ENCODE results near the gene PNKP. TPM values are rescaled to one million over a fixed set of nuclear protein-coding genes. Genes with fewer than 3 reads are reported as not detected.

The PNKP gene
- total RNA-seq, 4 donors from 2014 or later = 33.3 to 42.3 (median 36.3) TPM

- Histone ChIP-seq H3K36me3 (peaks cover 20 to 58% (median 23%) of the 10 kb centered on the region in 3 donors), H3K27me3 (peaks cover 0 to 21% (median 0%) of the 10 kb centered on the region in 4 donors), H3K27ac (no peak overlapping the region), H3K4me1 (peaks cover 10 to 31% (median 11%) of the 10 kb centered on the region in 3 donors), H3K9me3 (peaks cover 0 to 1% (median 0%) of the 10 kb centered on the region in 3 donors), H3K4me3 (no peak overlapping the region)
- DNase-seq = no peak
- intact Hi-C loops (cut with DNase I) = no loop called here
- no peak for TF ChIP-seq POLR2A (IDR thresholded peaks at IDR 0.05)
- whole genome bisulfite sequencing, 2 donors = 74 to 88% methylated on average over 19 to 21 of the region's 54 CpGs
Measured at GRCh38 chr19:49887665-49888509, 20.5 kb upstream of the PNKP start.

GRCh38 chr19:49887037-49887664, 19.8 kb upstream of the PNKP start:
- intact Hi-C loops (cut with DNase I) = no loop called here
- no peak for TF ChIP-seq POLR2A (IDR thresholded peaks at IDR 0.05)
- TF ChIP-seq CTCF (IDR thresholded peaks at IDR 0.05) = no peak
- no peak for DNase-seq
- Histone ChIP-seq H3K27ac (no peak overlapping the region), H3K4me1 (peaks cover 10 to 31% (median 11%) of the 10 kb centered on the region in 3 donors), H3K4me3 (no peak overlapping the region), H3K9me3 (peaks cover 0 to 6% (median 0%) of the 10 kb centered on the region in 3 donors), H3K27me3 (peaks cover 0 to 14% (median 0%) of the 10 kb centered on the region in 4 donors), H3K36me3 (peaks cover 28 to 65% (median 30%) of the 10 kb centered on the region in 3 donors)
- WGBS, 2 donors = 66 to 84% methylated on average over 14 to 17 of the region's 23 CpGs

GRCh38 chr19:49884760-49885159, 17.4 kb upstream of the PNKP start:
- Histone ChIP-seq H3K27me3 (no peaks in the 10 kb centered on the region), H3K36me3 (peaks cover 45 to 89% (median 53%) of the 10 kb centered on the region in 3 donors), H3K4me3 (no peak overlapping the region), H3K4me1 (peaks cover under 1 to 16% (median under 1%) of the 10 kb centered on the region in 3 donors), H3K27ac (no peak overlapping the region), H3K9me3 (peaks cover 0 to 6% (median 0%) of the 10 kb centered on the region in 3 donors)
- WGBS, 2 donors = 50 to 77% methylated on average over 2 to 3 of the region's 3 CpGs
- intact Hi-C loops (cut with DNase I) = no loop called here
- no peak for DNase-seq
- no peak for TF ChIP-seq CTCF (IDR thresholded peaks at IDR 0.05)
- no peak for TF ChIP-seq POLR2A (IDR thresholded peaks at IDR 0.05)

GRCh38 chr19:49884109-49884508, 16.7 kb upstream of the PNKP start:
- intact Hi-C loops (cut with DNase I) = no loop called here
- Histone ChIP-seq H3K4me3 (no peak overlapping the region), H3K27ac (no peak overlapping the region), H3K9me3 (peaks cover 0 to 6% (median 0%) of the 10 kb centered on the region in 3 donors), H3K27me3 (no peaks in the 10 kb centered on the region), H3K36me3 (peaks cover 45 to 96% (median 58%) of the 10 kb centered on the region in 3 donors), H3K4me1 (peaks cover 0 to 12% (median 2%) of the 10 kb centered on the region in 3 donors)
- DNase-seq = no peak
- no peak for TF ChIP-seq POLR2A (IDR thresholded peaks at IDR 0.05)
- 95 to 100% methylated on average over 10 to 15 of the region's 18 CpGs for WGBS, 2 donors

- Histone ChIP-seq H3K27ac (no peak overlapping the region), H3K27me3 (no peaks in the 10 kb centered on the region), H3K4me1 (peaks cover 6 to 21% (median 11%) of the 10 kb centered on the region in 3 donors), H3K9me3 (peaks cover 0 to 6% (median 0%) of the 10 kb centered on the region in 3 donors), H3K4me3 (no peak overlapping the region), H3K36me3 (peaks cover 45 to 95% (median 59%) of the 10 kb centered on the region in 3 donors)
- no peak for DNase-seq
- intact Hi-C loops (cut with DNase I) = no loop called here
- WGBS, 2 donors = 91 to 92% methylated on average over 2 to 5 of the region's 5 CpGs
- no peak for TF ChIP-seq POLR2A (IDR thresholded peaks at IDR 0.05)
- no peak for TF ChIP-seq CTCF (IDR thresholded peaks at IDR 0.05)
Measured at GRCh38 chr19:49883094-49883493, 15.7 kb upstream of the PNKP start.

GRCh38 chr19:49882643-49883042, 15.3 kb upstream of the PNKP start:
- Histone ChIP-seq H3K36me3 (peaks cover 45 to 91% (median 59%) of the 10 kb centered on the region in 3 donors), H3K27me3 (no peaks in the 10 kb centered on the region), H3K27ac (no peak overlapping the region), H3K4me1 (peaks cover 6 to 18% (median 12%) of the 10 kb centered on the region in 3 donors), H3K9me3 (peaks cover 0 to 6% (median 0%) of the 10 kb centered on the region in 3 donors), H3K4me3 (no peak overlapping the region)
- intact Hi-C loops (cut with DNase I) = no loop called here
- WGBS, 2 donors = 100% methylated on average over 3 of the region's 14 CpGs; no CpG with 5 or more reads in 1 of the 2 donors
- DNase-seq = no peak
- TF ChIP-seq POLR2A (IDR thresholded peaks at IDR 0.05) (no peak), CTCF (IDR thresholded peaks at IDR 0.05) (no peak)

Data from esophagus squamous epithelium (tissue), 5 donors.